MCF 10A (cell line): ENCODE results near the gene UBE3A. TPM values are rescaled to one million over a fixed set of nuclear protein-coding genes. Genes with fewer than 3 reads are reported as not detected.

Experiments
- BruUV-seq: library from RNA; stranded (reverse); fragments of 400-500 nt; replicated peaks from 2 replicates; lab custom pipeline; 2021; lab: Mats Ljungman, UMichigan
- CTCF ChIA-PET: fragments of 300-600 bp; sonication (Branson Sonifier 250); formaldehyde crosslinking; extraction: SDS; loops from one replicate; lab custom pipeline; 2021; ENCODE audit warnings: antibody characterized with exemption, inconsistent platforms; lab: Yijun Ruan, JAX
- POLR2A ChIA-PET: fragments of 300-600, 350-650 bp; sonication (Branson Sonifier 250); formaldehyde crosslinking; extraction: SDS; loops from one replicate; lab custom pipeline; 2020; ENCODE audit warnings: antibody characterized with exemption, inconsistent platforms; lab: Yijun Ruan, JAX
- DNase-seq: peaks from one replicate; pipeline ENCODE4 v3.0.0-alpha.2; 2018; ENCODE audit not compliant: unreplicated experiment
- H3K27ac Mint-ChIP-seq: one replicate; pipeline ENCODE4 v1.8.0; 2022; ENCODE audit warnings: mild to moderate bottlenecking, low read depth, mixed read lengths; ENCODE audit not compliant: unreplicated experiment
- H3K27me3 Mint-ChIP-seq: one replicate; pipeline ENCODE4 v1.8.0; 2022; ENCODE audit warnings: mixed read lengths; ENCODE audit not compliant: insufficient read depth, unreplicated experiment
- H3K36me3 Mint-ChIP-seq: one replicate; pipeline ENCODE4 v1.8.0; 2022; ENCODE audit warnings: mild to moderate bottlenecking, moderate library complexity, mixed read lengths; ENCODE audit not compliant: insufficient read depth, unreplicated experiment
- H3K4me1 Mint-ChIP-seq: one replicate; pipeline ENCODE4 v1.8.0; 2022; ENCODE audit warnings: mixed read lengths; ENCODE audit not compliant: insufficient read depth, unreplicated experiment
- H3K4me3 Mint-ChIP-seq: one replicate; pipeline ENCODE4 v1.8.0; 2022; ENCODE audit warnings: mild to moderate bottlenecking, moderate library complexity, mixed read lengths; ENCODE audit not compliant: unreplicated experiment
- H3K9me3 Mint-ChIP-seq: one replicate; pipeline ENCODE4 v1.8.0; 2022; ENCODE audit warnings: mixed read lengths; ENCODE audit not compliant: unreplicated experiment
- intact Hi-C: fragments of 100-400 bp; cut with micrococcal nuclease; formaldehyde crosslinking; loops from 2 replicates; pipeline ENCODE4 v1.14.1; 2022
- total RNA-seq: library from RNA; stranded (reverse); gene quantifications from 2 replicates; pipeline ENCODE4 v1.2.3, GENCODE V29; 2022
- TF ChIP-seq, protein P1 (sequence below): fragments of 200-600 bp; IDR thresholded peaks from one replicate; pipeline ENCODE4 v1.8.0; 2022; ENCODE audit warnings: antibody characterized with exemption, mild to moderate bottlenecking; ENCODE audit not compliant: unreplicated experiment

The UBE3A gene
- total RNA-seq, 1 experiment from 2014 or later, result 101 TPM

DNA sequence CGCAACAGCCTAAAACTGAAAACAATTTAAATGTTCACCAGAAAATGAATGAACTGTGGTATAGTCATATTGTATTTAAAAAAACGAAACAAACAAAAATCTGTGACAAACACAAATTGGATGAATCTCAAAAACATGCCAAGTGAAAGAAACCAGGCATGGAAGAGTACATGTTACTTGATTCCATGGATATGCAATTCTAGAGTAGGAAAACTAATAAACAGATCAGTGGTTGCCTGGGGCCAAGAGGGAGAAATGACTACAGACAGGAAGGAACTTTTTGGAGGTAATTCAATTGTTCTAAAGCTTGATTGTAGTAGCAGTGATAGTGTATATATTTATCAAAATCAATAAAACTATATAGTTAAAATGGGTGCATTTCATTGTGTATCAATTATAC lies 16.8 kb downstream of the UBE3A start:
- BruUV-seq, result no TSS peak
- intact Hi-C loops, result no loop called here
- peaks cover 8% of the 10 kb centered on the region for H3K9me3 Mint-ChIP-seq
- H3K27me3 Mint-ChIP-seq, result no peaks in the 10 kb centered on the region
- H3K4me3 Mint-ChIP-seq, result no peak overlapping the region
- H3K27ac Mint-ChIP-seq, result no peak overlapping the region
- peaks cover 32% of the 10 kb centered on the region for H3K4me1 Mint-ChIP-seq
- H3K36me3 Mint-ChIP-seq, result peaks cover 7% of the 10 kb centered on the region
- ChIA-PET POLR2A (interaction anchor here (0.8 kb wide), 1 partner anchor 14 kb away, joined by 3 read pairs; no protein-coding TSS in a partner anchor), CTCF (no interaction called here)
- TF ChIP-seq, protein P1, sequence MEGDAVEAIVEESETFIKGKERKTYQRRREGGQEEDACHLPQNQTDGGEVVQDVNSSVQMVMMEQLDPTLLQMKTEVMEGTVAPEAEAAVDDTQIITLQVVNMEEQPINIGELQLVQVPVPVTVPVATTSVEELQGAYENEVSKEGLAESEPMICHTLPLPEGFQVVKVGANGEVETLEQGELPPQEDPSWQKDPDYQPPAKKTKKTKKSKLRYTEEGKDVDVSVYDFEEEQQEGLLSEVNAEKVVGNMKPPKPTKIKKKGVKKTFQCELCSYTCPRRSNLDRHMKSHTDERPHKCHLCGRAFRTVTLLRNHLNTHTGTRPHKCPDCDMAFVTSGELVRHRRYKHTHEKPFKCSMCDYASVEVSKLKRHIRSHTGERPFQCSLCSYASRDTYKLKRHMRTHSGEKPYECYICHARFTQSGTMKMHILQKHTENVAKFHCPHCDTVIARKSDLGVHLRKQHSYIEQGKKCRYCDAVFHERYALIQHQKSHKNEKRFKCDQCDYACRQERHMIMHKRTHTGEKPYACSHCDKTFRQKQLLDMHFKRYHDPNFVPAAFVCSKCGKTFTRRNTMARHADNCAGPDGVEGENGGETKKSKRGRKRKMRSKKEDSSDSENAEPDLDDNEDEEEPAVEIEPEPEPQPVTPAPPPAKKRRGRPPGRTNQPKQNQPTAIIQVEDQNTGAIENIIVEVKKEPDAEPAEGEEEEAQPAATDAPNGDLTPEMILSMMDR, result no peak
- DNase-seq, result no peak

DNA sequence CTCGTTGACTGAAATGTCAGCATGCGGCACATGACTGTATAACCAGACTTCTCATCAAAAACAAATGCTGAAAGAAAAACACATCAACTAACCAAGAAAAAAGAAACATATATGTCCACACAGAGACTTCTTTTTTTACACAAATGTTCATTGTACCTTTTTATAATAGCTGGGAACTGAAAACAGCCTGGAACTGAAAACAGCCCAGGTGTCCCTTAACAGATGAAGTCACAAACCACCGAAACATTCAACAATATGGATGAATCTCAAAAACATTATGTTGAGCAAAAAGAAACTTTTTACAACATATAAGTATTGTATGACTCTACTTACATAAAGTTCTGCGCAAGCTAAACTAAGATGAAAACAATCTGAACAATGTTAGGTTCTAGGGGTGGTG lies 20.6 kb downstream of the UBE3A start:
- intact Hi-C loops, result no loop called here
- CTCF ChIA-PET, result interaction anchor here (0.6 kb wide), 1 partner anchor 11 kb away, joined by 4 read pairs; no protein-coding TSS in a partner anchor
- TF ChIP-seq, protein P1, result no peak
- peaks cover 7% of the 10 kb centered on the region for H3K36me3 Mint-ChIP-seq
- no peaks in the 10 kb centered on the region for H3K27me3 Mint-ChIP-seq
- BruUV-seq, result no TSS peak
- H3K4me3 Mint-ChIP-seq, result no peak overlapping the region
- peaks cover 8% of the 10 kb centered on the region for H3K9me3 Mint-ChIP-seq
- H3K27ac Mint-ChIP-seq, result no peak overlapping the region
- POLR2A ChIA-PET, result interaction anchor here (0.6 kb wide), 2 partner anchors 9 to 64 kb away, joined by 3 read pairs; no protein-coding TSS in a partner anchor
- H3K4me1 Mint-ChIP-seq, result peaks cover 46% of the 10 kb centered on the region
- no peak for DNase-seq

DNA sequence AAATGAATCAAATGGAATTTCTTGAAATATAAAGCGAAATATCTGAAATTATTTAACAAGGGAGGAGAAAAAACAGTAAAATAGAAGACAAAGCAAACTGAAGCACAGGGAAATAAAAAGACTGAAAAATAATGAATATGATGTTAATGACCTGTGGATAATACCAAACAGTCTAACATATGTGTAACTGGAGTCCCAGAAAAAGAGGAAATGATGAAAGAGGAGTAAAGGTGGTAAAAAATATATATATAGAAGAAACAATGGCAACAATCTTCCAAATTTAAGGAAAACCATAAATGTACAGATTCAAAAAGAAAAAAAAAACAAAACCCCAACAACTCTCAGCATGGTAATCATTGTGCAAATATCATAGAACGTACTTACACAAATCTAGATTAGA lies 21.2 kb downstream of the UBE3A start:
- Mint-ChIP-seq H3K27ac (no peak overlapping the region), H3K27me3 (no peaks in the 10 kb centered on the region), H3K36me3 (peaks cover 7% of the 10 kb centered on the region), H3K4me1 (peaks cover 49% of the 10 kb centered on the region), H3K4me3 (no peak overlapping the region), H3K9me3 (peaks cover 8% of the 10 kb centered on the region)
- ChIA-PET POLR2A (interaction anchor here (0.8 to 2.1 kb wide), 2 partner anchors 8 to 11 kb away, joined by 3 to 6 read pairs; no protein-coding TSS in a partner anchor), CTCF (interaction anchor here (0.6 to 0.7 kb wide), 4 partner anchors 9 to 23 kb away, joined by 3 to 6 read pairs (median 4); no protein-coding TSS in a partner anchor)
- no peak for DNase-seq
- intact Hi-C loops, result no loop called here
- TF ChIP-seq, protein P1, result no peak
- BruUV-seq, result no TSS peak

DNA sequence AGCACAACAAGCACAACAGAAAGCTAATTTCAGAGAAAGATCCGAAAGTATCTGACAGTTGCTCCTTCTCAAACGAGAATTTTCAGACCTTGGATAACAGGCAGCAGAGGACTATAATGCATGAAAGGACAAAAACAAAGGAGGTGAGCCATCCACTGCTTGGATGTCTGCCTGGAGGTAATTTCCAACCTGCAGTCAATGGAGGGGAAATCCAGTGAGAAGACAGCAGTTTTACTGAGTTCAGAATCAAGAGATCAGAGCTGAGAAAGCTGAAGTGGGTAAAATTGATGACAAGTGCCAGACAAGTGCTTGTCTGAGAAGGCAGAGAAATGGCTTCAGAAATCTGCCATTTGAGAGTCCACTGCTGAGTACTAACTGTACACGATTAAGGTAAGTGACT lies 22.1 kb downstream of the UBE3A start:
- Mint-ChIP-seq H3K27ac (peak overlapping the region; percentile 68), H3K27me3 (no peaks in the 10 kb centered on the region), H3K4me3 (no peak overlapping the region), H3K4me1 (peaks cover 41% of the 10 kb centered on the region), H3K9me3 (peaks cover 8% of the 10 kb centered on the region), H3K36me3 (peaks cover 7% of the 10 kb centered on the region)
- DNase-seq, result peak; percentile 21
- TF ChIP-seq, protein P1, result no peak
- ChIA-PET POLR2A (interaction anchor here (0.5 to 2.1 kb wide), 5 partner anchors 9 to 73 kb away, joined by 3 to 6 read pairs (median 3); no protein-coding TSS in a partner anchor), CTCF (interaction anchor here (0.7 kb wide), 4 partner anchors 8 to 339 kb away, joined by 3 to 6 read pairs (median 5); no protein-coding TSS in a partner anchor)
- no TSS peak for BruUV-seq
- intact Hi-C loops, result no loop called here
